Heart left ventricle (tissue), 16 donors: ENCODE measurements around the gene PTPN1. TPM values are rescaled to one million over a fixed set of nuclear protein-coding genes. Genes with fewer than 3 reads are reported as not detected.
"Not testable (repeated sequence)": the region's sequence is repeated elsewhere in the genome, so short reads cannot be mapped to it uniquely, and the experiment has no call there.

Experiments
- ATAC-seq, 4 donors: fragments of 200-7000 bp; cut with Tn5 transposase; one replicate each; pipeline ENCODE4 v1.9.1; 2020 to 2022; ENCODE audit warnings: moderate library complexity in 4 of 4, mild to moderate bottlenecking in 3 of 4, moderate number of reproducible peaks in 1 of 4
- DNase-seq, 5 donors: peaks; one replicate each; pipeline ENCODE4 v3.0.0-alpha.2; 2020
- H3K27ac ChIP-seq, 12 donors: fragments of 200-600 bp; sonication (generic) in 4 of 12; one replicate each; pipeline versions ENCODE4 v1.5.0 to v1.8.0; 2016 to 2022; ENCODE audit warnings: mild to moderate bottlenecking in 2 of 12
- H3K27me3 ChIP-seq, 9 donors: fragments of 200-600 bp; sonication (generic) in 2 of 9; one replicate each; pipeline versions ENCODE4 v1.5.1 to v1.8.0; 2016 to 2022; ENCODE audit warnings: mild to moderate bottlenecking in 3 of 9
- H3K36me3 ChIP-seq, 9 donors: fragments of 200-600 bp; sonication (generic) in 2 of 9; one replicate each; pipeline versions ENCODE4 v1.5.0 to v1.8.0; 2018 to 2022; ENCODE audit warnings: mild to moderate bottlenecking in 2 of 9
- H3K4me1 ChIP-seq, 12 donors: fragments of 200-600 bp; sonication (generic) in 4 of 12; one replicate each; pipeline versions ENCODE4 v1.5.0 to v1.8.0; 2016 to 2022; ENCODE audit warnings: mild to moderate bottlenecking in 3 of 12
- H3K4me3 ChIP-seq, 12 donors: fragments of 200-600 bp; sonication (generic) in 4 of 12; one replicate each; pipeline versions ENCODE4 v1.5.0 to v1.8.0; 2017 to 2022; ENCODE audit warnings: mild to moderate bottlenecking in 9 of 12, moderate library complexity in 4 of 12
- H3K9me3 ChIP-seq, 12 donors: fragments of 200-600 bp; sonication (generic) in 4 of 12; one replicate each; pipeline versions ENCODE4 v1.5.0 to v1.8.0; 2016 to 2022; ENCODE audit warnings: mild to moderate bottlenecking in 1 of 12
- POLR2A ChIP-seq, 2 donors: fragments of 450-650 bp; IDR thresholded peaks; one replicate each; pipeline ENCODE4 v1.6.1; 2017; ENCODE audit warnings: antibody characterized with exemption in 2 of 2, mild to moderate bottlenecking in 2 of 2, moderate library complexity in 2 of 2
- WGBS, 4 donors: extraction: QIAGEN DNeasy Blood & Tissue Kit in 2 of 4; methylation state at CpG; one replicate each; pipeline versions ENCODE4 v1.1.5 to v1.1.7; 2013 to 2018; 5-methylcytosine and 5-hydroxymethylcytosine counted together
- intact Hi-C, 10 donors: fragments of 100-400 bp; cut with DNase I; formaldehyde crosslinking; loops; one replicate each; pipeline versions ENCODE4 v1.11.1 to v1.14.2; 2022
- polyA plus RNA-seq, 2 donors: library from polyadenylated mRNA; stranded (reverse); fragments of 200-250 nt; gene quantifications; one replicate each; pipeline ENCODE4 v1.2.3, GENCODE V29; 2013
- total RNA-seq, 9 donors: library from RNA; depleted of rRNA in 2 of 9; stranded (reverse); fragments of >200 nt in 2 of 9; fragmentation: NEBNext Ultra II Directional in 3 of 9; extraction: Animal tissue kit (Norgen Biotek cat#: 25700) in 3 of 9; gene quantifications; one replicate each; pipeline versions ENCODE4 v1.1.0 to v1.2.4, GENCODE V29; 2016 to 2023
- TF ChIP-seq, protein P1 (sequence below), 12 donors: fragments of 200-600 bp; sonication (generic) in 4 of 12; IDR thresholded peaks; one replicate each; pipeline versions ENCODE4 v1.5.0 to v1.8.0; 2018 to 2022; ENCODE audit warnings: antibody characterized with exemption in 12 of 12, mild to moderate bottlenecking in 5 of 12
- donor health status: ischemic (EF 13 %, LVEDD 7.1; RV severe dilation, severe dysfunction).
- donor health status: healthy with polysubstance abuse.
- donor health status: DM: no; HTN: yes; CAD: no.
- donor health status: DM: no; HTN: no; CAD: no.
- donor health status: ischemic (EF 25% LVEDD 6.9; RV normal size, moderate dysfunction).
- donor health status: ischemic (EF 25% LVEDD 5.7; RV mildly dilated, moderate dysfunction).
- donor health status: healthy.
- donor health status: DM: yes; HTN: yes; CAD: no.
- donor health status: ischemic (EF 35%, LVEDD 5.7; RV mildly dilated, moderate dysfunction).
- donor health status: nonischemic (EF 11% LVEDD 7.7; RV severe dilation, severe dysfunction).
- donor health status: DM: yes; HTN: yes; CAD: no.
- donor health status: PGD.
- donor health status: ischemic (EF 29% LVEDD 5.4; RV normal size, mild dysfunction).
- donor health status: nonischemic (EF 23%, LVEDD 6.1; RV moderate dilation, normal function).

The PTPN1 gene
- total and polyA plus RNA-seq, 11 donors, result 18.5 to 93.8 (median 32.0) TPM

- Histone ChIP-seq H3K9me3 (peaks cover 0 to 16% (median 9%) of the 10 kb centered on the region in 12 donors), H3K4me1 (no peaks in the 10 kb centered on the region), H3K36me3 (peaks cover 0 to 3% (median 0%) of the 10 kb centered on the region in 9 donors), H3K27me3 (no peaks in the 10 kb centered on the region), H3K4me3 (no peak overlapping the region), H3K27ac (no peak overlapping the region)
- 98 to 100% (median 99%) methylated on average over 1 of the region's 1 CpG for WGBS, 4 donors
- DNase-seq (no peak), ATAC-seq (no peak)
- intact Hi-C loops, result no loop called here
- TF ChIP-seq, protein P1, sequence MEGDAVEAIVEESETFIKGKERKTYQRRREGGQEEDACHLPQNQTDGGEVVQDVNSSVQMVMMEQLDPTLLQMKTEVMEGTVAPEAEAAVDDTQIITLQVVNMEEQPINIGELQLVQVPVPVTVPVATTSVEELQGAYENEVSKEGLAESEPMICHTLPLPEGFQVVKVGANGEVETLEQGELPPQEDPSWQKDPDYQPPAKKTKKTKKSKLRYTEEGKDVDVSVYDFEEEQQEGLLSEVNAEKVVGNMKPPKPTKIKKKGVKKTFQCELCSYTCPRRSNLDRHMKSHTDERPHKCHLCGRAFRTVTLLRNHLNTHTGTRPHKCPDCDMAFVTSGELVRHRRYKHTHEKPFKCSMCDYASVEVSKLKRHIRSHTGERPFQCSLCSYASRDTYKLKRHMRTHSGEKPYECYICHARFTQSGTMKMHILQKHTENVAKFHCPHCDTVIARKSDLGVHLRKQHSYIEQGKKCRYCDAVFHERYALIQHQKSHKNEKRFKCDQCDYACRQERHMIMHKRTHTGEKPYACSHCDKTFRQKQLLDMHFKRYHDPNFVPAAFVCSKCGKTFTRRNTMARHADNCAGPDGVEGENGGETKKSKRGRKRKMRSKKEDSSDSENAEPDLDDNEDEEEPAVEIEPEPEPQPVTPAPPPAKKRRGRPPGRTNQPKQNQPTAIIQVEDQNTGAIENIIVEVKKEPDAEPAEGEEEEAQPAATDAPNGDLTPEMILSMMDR (IDR thresholded peaks at IDR 0.05), result no peak
- no peak for TF ChIP-seq POLR2A (IDR thresholded peaks at IDR 0.05)
Observed at GRCh38 chr20:50618537-50618936, 108.4 kb downstream of the PTPN1 start.

DNA sequence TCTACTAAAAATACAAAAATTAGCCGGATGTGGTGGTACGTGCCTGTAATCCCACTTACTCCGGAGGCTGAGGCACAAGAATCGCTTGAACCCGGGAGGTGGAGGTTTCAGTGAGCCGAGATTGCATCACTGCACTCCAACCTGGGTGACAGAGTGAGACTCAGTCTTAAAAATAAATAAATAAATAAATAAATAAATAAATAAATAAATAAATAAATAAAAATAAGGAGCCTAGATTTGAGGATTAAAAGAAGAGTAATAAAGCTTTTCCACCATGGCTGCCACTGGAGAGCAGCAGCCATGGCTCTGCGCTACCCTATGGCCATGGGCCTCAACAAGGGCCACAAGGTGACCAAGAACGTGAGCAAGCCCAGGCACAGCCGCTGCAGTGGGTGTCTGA, 110.3 kb downstream of the PTPN1 start:
- not testable (repeated sequence) for H3K36me3 ChIP-seq, H3K4me3 ChIP-seq, H3K4me1 ChIP-seq, DNase-seq, ATAC-seq, H3K27me3 ChIP-seq, H3K27ac ChIP-seq
- 92 to 96% (median 94%) methylated on average over 9 of the region's 9 CpGs for WGBS, 4 donors
- intact Hi-C loops, result loop anchor here in 4 of 10 donors (10.0 kb wide), 3 partner anchors 94 to 304 kb away; no protein-coding TSS in a partner anchor
- H3K9me3 ChIP-seq, result peaks cover 0 to 16% (median 9%) of the 10 kb centered on the region in 12 donors

- WGBS, 4 donors, result 62 to 86% (median 84%) methylated on average over 4 of the region's 4 CpGs
- intact Hi-C loops, result loop anchor here in 4 of 10 donors (10.0 kb wide), 3 partner anchors 94 to 304 kb away; no protein-coding TSS in a partner anchor
Observed at GRCh38 chr20:50621068-50621665, 111.0 kb downstream of the PTPN1 start.

DNA sequence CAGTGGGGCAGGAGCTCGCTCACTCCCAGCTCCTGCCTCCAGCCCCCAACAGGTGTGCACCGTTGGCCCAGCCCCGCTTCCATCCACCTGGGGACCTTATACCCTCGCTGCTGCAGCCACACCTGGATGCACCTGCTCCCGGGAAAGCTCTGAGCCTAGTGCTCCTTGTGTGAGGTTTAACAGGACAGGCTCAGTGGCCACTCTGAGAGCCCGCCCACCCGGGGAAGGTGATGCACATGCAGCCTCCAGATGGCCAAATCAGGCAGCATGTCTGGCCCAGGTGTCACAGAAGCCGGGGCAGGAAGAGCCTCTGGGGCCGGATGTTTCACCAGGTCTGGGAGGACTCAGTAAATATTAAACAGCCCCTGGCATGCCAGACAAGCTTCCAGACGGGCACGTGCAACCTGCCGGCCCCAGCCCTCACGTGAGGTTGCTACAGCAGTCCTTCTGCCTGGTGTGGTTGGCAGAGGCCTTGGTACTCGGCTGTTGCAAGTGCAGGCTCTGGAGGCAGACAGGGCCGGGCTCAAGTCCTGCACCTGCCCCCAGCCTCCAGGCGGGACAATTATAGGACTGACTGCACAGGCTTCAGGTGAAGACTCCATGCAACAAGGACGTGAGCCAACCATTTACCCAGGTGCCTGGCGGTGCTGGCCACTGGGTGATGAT, 114.3 kb downstream of the PTPN1 start:
- DNase-seq (no peak), ATAC-seq (peak in 1 of 4 donors; percentile 8)
- Histone ChIP-seq H3K4me3 (no peak overlapping the region), H3K4me1 (peaks cover 0 to 19% (median 8%) of the 10 kb centered on the region in 12 donors), H3K9me3 (peaks cover 0 to 16% (median 9%) of the 10 kb centered on the region in 12 donors), H3K27me3 (no peaks in the 10 kb centered on the region), H3K36me3 (no peaks in the 10 kb centered on the region), H3K27ac (no peak overlapping the region)
- WGBS, 4 donors, result 80 to 81% (median 80%) methylated on average over 10 to 18 of the region's 18 CpGs
- intact Hi-C loops, result loop anchor here in 7 of 10 donors (5.0 to 10.0 kb wide), 7 partner anchors 88 to 300 kb away; no protein-coding TSS in a partner anchor
- TF ChIP-seq POLR2A (IDR thresholded peaks at IDR 0.05), result no peak
- TF ChIP-seq, protein P1 (IDR thresholded peaks at IDR 0.05), result no peak

More at GRCh38 chr20:50621068-50621665, 111.0 kb downstream of the PTPN1 start:
- DNase-seq (no peak), ATAC-seq (no peak)
- Histone ChIP-seq H3K27me3 (no peaks in the 10 kb centered on the region), H3K36me3 (no peaks in the 10 kb centered on the region), H3K9me3 (peaks cover 0 to 16% (median 9%) of the 10 kb centered on the region in 12 donors), H3K4me1 (peaks cover 0 to 8% (median 6%) of the 10 kb centered on the region in 12 donors), H3K27ac (no peak overlapping the region), H3K4me3 (no peak overlapping the region)
- TF ChIP-seq, protein P1 (IDR thresholded peaks at IDR 0.05), result no peak
- no peak for TF ChIP-seq POLR2A (IDR thresholded peaks at IDR 0.05)
